Fibroblast of skin of left biceps (primary cell): ENCODE data around the gene KLHL11.

Source experiments
- DNase-seq, 2 experiments: peaks; one replicate each; pipeline ENCODE4 v3.0.0-alpha.2; 2013; ENCODE audit warnings: low read depth in 2 of 2

Gene KLHL11

GRCh38 chr17:41864836-41865595, at the start of gene KLHL11:
Gene KLHL11, minus strand, starts transcription at chr17:41865423. Its CDS starts 53 bp downstream, at chr17:41865370.
- peak; percentile 64 to 65 for DNase-seq

DNA sequence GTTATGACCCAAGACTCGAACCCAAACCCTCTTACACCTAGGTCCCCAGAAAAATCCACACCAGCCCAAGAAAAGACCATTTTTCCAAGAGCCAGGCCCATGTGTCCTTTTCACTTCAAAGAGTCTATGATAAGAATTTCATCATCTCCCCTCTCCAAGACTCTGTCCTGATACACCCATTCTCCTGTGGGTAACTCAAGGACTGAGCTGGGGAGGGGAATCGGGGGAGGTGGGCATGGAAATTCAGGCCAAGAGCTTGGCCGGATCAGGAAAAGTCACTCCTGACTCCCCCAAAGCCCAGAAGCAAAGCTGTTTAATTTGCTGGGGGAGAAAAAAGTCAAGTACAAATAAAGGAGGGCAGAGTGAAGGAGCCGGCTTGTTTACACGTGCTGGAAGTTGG, 49.8 kb upstream of the KLHL11 start:
- no peak for DNase-seq

DNA sequence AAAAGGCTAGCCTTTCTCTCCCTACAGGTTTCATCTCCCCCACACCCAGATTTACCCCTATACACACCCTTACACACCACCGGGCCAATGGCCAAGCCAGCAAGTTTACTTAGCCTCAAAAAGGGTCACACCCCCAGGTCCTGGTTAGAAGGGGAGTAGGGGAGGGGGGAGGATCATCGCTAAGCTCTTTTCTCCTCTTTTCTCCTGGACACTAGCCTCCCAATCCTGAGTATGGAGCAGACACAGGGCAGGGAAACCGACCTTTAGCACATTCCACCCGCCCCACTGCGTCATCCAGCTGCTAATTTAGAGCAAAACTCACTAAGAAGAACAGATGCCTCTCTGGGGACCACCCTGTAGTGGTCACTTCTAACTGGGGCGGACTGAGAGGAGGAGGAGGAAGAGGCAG, 49.1 kb upstream of the KLHL11 start:
- no peak for DNase-seq

DNA sequence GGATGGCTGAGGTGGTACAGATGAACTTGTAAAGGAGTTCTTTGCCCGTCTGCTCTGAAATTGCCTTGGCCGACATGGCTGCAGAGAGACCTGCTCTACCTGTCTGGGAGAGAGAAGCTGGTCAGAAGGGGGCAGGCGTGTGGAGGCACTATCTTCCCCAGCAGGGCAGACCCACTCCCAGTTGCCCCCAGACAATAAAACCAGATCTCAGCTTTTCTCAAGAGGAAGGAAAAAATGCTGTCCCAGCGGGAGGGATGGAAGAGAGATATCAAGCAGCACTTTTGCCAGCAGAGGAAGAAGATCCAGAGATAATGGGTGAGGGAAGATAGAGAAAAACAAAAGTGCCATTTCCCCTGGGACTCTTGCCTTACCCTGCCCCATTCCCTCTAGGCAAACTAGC, 48.6 kb upstream of the KLHL11 start:
- no peak for DNase-seq

DNA sequence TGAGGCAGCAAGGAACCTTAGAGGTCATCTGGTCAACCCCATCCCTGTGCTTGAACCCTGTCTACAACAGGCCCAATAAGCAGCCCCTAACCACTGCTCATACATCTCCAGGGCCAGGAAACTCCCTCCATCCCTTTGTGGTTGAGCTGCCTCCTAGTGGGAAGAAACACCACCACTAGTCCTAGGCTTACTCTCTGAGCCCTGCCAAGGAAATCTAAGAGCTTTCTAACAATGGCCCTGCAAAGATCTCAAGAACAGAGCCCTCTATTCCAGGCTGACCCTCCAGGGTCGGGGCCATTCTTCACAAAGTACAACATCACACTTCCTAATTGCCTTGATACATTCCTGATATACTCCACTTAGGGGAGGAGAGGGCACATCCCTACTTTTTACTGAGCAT, 47.7 kb upstream of the KLHL11 start:
- no peak for DNase-seq

DNA sequence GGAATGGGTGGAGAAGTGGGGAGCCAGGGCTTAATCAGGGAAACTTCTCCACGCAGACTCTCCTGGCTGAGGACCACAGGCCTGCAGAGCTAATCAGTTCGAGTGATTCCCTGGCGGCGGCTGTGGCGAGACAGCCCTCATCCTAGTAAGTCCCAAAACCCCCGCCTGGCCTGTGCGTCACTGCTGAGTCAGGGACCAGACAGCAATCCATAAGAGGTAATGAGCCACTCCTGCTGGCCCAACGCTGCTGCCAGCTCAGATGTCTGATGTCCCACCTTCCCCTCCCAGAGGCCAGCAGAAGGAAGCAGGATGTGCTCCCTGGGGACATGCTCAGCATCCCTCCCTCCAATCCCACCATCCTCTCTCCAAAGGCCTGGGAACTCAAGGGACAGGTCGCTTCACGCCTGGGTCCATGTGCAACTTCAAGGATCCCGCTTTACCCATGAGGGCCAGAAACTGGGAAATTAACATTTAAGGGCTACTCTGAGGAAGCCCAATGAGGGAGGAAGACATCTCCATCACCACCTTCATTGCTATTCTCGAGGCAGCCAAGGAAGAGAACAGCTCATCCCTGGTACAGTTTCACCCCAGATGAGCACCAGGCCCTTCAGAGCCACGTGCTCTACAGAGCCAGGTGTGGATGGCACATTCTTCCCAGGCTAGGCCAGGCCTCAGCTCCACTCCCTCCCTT, 45.6 kb upstream of the KLHL11 start:
- peak; percentile 79 for DNase-seq

DNA sequence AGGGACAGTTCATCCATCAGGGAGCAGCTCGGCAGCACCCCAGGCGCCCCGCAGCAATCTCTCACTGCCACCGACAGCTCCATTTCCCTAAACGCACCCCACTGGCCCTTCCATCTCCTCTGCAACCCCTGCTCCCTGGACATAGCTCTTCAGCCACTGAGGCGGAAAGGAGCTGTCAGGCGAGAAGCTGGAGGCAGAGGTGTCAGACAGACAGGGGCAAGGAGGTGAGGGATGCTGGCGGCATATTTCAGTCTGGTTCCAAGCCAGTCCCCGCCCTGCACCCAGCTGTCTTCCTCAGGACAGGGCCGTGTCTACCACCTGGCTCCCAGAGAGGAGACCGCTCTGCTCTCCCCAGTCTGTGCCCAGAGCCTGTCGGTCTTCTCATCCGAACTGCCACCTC, 43.9 kb upstream of the KLHL11 start:
- no peak for DNase-seq

- DNase-seq: no peak
Observed at GRCh38 chr17:41907633-41908539, 42.7 kb upstream of the KLHL11 start.

DNA sequence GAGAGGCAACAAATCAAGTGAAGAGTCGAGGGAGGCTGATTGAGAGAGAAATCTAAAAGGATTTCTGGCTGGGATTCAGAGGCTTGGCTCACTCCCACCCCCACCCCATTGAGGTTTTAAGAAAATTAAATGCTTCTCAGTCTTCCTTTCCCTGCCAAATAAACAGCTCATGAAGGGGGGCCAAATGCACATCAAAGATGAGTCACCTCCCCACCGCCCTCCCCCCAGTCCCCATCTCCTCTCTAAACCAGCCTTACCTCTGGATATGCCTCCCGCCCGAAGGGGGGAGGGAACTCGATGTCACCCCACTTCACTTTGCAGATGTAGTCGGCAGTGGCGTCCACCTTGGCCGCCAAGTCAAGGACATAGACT, 41.9 kb upstream of the KLHL11 start:
- DNase-seq: peak; percentile 66 to 67

DNA sequence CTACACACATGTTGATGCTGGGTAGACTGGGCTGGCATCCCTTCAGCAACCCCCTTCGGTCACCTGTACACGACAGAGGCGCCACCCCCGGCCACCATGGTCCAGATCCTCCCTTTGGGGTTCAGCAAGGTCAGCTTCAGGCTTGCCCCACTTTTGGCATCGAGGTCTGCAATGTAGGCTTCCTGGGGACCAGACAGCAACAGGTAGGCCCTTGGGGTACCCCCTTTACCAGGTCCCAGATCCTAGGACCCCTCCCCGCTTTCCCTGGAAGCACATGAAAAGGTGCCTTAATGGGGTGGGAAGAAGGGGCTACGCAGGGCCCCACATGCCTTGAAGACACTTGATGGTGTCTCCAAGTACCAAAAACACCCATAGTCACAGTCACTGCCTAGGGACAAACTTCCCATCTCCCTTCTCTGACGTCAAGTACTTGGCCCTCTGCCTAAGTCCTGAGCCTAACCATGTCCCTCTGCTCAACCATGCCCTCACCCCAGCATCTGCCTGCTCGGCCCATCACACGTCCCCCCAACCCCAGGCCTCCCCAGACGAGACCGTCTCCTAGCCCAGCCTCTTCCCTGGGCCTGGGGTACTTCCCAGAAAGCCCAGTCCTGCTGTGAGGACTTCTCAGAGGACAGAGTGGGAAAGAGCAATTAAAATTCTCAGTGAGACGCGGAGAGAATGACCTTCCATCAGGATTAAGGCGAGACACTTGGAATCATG, 41.4 kb upstream of the KLHL11 start:
- no peak for DNase-seq

GRCh38 chr17:41905172-41905571, 39.9 kb upstream of the KLHL11 start:
- no peak for DNase-seq

DNA sequence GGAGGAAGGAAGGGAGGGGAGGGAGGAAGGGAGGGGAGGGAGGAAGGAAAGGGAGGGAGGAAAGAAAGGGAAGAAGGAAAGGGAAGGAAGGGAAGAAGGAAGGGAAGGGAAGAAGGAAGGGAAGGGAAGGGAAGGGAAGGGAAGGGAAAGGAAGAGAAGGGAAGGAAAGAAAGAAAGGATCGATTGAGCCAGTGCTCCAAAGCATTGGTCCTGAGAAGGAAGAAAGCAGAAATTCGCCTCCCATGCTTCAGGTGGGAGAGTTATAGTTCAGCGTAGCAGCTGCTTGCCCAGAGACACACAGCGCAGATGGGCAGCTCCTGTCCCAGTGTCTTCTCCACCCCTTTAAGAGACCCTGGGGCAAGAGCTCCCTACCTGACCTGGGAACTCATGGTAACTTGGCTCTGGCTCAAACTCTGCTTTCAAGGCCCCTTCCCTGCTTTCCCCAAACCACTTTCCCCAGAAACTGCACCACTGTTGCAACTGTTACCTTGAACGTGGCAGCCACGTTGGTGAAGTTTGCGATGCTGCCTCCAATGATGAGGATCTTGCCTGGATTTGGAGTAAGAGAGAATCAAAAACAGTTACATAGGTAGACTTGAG, 39.1 kb upstream of the KLHL11 start:
- no peak for DNase-seq

DNA sequence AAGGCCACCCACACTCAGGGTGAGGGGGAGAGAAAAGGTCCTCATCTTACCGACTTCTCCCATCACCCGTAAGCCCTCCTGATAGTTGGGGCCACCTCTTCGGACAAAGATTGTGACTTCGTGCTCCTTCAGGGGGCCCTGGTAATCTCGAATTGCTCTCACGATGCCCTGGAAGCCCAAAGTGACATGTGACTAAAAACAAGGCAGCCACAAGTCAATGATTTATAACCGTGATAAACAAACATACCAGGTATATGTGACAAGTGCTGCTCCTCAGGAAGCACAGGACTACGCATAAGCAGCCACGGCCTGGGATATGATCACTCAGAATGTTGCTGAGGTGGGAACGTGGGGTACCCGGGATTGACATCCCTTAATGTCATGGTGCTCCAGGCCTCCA, 36.4 kb upstream of the KLHL11 start:
- DNase-seq: no peak

GRCh38 chr17:41896726-41897125, 31.5 kb upstream of the KLHL11 start:
- DNase-seq: no peak

DNA sequence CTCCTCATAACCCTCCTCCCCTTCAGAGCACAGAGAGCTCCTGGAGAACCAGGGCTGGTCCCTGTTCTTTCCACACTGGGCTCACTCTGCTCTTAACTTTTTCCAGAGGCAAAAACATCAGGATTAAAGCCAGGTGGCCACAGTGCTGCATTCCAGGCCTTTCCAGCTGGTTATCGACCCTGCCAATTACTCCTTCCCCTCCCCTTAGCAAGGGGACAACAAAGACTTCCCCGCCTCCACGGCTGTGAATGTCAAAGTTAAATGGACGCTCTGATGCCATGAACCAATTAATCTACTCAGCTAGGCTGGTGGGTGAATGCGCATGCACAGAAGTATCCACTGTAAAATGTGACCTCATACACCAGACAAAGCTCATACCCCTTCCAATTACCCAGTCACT, 30.4 kb upstream of the KLHL11 start:
- DNase-seq: no peak

- DNase-seq: peak; percentile 68 to 73
Observed at GRCh38 chr17:41894791-41895331, 29.6 kb upstream of the KLHL11 start.

DNA sequence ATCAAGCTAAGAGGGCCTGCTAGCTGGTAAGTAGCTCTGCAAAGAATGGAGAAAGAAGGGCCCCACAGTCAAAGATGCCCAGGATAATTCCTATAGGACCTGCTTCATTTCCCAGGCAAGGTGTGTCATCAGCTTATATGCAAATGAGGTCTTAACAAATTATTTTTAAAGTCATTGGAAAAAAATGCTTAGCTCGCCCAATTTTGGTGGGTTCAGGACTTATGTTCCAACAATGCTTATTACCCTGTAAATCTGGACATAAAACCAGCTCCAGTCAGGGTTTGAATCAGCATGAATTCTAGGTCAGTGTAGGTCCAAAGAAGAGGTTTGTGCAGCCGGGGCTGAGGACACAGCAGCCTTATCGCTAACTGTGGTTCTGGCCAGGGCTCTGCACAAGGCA, 28.2 kb upstream of the KLHL11 start:
- no peak for DNase-seq

GRCh38 chr17:41892021-41892376, 26.8 kb upstream of the KLHL11 start:
- no peak for DNase-seq

- DNase-seq: no peak
Observed at GRCh38 chr17:41891135-41892020, 26.2 kb upstream of the KLHL11 start.

DNA sequence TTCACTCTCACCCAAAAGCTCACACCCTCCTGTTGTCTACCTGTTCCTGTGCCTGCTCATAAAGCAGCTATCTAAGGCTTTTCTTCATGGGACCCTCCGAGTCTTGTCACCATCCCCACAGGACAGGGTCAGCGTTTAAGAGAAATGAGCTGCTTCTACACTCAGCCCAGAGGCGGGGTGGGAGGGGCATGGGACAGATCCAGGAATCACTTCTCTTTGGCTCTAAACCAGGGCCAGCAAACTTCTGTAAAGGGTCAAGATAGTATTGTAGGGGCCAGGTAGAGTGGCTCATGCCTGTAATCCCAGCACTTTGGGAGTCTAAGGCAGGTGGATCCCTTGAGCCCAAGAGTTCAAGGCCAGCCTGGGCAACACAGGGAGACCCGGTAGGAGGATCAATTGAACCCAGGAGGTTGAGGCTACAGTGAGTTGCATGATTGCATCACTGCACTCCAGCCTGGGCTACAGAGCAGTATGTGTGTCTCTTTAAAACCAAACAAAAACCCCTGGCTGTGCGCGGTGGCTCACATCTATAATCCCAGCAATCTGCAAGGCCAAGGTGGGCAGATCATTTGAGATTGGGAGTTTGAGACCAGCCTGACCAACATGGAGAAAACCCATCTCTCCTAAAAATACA, 23.2 kb upstream of the KLHL11 start:
- no peak for DNase-seq
